ENCODE measurements around the gene HOXD13.

The HOXD13 gene

DNA sequence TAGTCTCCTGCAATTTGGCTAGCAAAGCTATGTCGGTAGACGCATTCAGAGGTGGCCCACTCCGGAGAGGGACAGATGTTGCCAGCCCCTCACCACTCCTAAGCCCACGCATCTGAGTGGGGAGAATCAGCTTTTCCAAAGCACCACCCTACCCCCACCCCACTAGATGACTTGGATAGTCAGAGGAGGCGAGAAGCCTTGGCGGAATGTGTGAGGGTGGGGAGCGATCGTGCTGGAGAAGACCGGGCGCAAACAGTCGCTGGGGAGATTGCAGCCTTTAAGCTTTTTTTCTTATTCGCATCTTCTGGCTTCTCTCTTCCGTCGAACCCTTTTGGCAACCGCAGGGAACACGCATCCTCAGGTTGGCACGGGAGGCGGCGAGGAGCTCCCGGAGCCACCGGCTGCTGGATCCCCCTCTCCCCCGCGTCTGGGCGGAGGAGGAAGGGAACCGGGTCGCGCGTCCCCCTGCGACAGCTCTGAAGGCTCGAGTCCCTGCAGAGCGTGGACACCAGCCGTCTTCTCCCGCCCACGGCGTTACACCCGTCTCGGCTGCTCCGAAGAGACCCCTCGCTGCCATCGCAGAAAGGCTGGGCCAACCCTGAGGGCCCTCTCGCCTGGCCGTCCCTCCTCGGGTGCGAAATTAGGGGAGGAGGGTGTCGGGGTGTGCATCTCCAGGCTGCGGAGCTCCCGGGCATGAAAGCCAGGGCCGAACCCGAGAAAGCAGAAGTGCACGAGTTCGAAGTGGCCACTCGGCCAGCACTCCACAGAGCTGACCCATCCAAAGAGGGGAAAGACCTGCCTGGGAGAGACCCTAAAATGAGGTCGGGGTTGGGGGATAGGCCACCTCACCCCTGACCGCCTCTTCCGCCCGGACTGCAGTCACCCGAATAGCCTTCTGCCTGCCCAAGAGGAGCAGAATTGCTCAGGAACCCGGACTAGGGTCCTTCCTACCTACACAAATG is 20.9 kb upstream of the HOXD13 start:
- TF ChIP-seq, protein P1, sequence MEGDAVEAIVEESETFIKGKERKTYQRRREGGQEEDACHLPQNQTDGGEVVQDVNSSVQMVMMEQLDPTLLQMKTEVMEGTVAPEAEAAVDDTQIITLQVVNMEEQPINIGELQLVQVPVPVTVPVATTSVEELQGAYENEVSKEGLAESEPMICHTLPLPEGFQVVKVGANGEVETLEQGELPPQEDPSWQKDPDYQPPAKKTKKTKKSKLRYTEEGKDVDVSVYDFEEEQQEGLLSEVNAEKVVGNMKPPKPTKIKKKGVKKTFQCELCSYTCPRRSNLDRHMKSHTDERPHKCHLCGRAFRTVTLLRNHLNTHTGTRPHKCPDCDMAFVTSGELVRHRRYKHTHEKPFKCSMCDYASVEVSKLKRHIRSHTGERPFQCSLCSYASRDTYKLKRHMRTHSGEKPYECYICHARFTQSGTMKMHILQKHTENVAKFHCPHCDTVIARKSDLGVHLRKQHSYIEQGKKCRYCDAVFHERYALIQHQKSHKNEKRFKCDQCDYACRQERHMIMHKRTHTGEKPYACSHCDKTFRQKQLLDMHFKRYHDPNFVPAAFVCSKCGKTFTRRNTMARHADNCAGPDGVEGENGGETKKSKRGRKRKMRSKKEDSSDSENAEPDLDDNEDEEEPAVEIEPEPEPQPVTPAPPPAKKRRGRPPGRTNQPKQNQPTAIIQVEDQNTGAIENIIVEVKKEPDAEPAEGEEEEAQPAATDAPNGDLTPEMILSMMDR (IDR thresholded peaks at IDR 0.05; ENCODE audit: control insufficient read depth, insufficient read depth, low read depth, low read length, missing control alignments) = no peak
- no peak overlapping the region for H3K4me3 ChIP-seq (ENCODE audit: control insufficient read depth, low read depth, low read length)
- no peak for DNase-seq (ENCODE audit: low read depth)

DNA sequence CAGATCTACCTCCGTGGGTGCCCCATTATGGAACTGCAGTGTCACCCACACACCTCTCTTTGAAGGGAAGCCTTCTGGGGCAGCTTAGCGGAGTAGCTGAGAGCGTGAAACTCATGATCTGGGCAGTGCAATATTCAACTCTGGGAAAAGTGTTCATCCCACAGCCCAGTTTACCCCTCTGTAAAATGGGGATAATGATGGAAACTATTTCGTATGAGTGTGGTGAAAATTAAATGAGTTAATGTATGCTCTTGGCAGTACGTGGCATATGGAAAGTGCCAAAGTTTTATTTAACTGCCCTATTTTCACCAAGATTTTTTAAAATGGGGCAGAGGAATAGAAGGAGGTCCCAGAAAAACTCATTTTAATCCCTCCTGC is 20.2 kb upstream of the HOXD13 start:
- TF ChIP-seq, protein P1 (IDR thresholded peaks at IDR 0.05; ENCODE audit: control insufficient read depth, insufficient read depth, low read depth, low read length, missing control alignments) = no peak
- no peak overlapping the region for H3K4me3 ChIP-seq (ENCODE audit: control insufficient read depth, low read depth, low read length)
- no peak for DNase-seq (ENCODE audit: low read depth)

DNA sequence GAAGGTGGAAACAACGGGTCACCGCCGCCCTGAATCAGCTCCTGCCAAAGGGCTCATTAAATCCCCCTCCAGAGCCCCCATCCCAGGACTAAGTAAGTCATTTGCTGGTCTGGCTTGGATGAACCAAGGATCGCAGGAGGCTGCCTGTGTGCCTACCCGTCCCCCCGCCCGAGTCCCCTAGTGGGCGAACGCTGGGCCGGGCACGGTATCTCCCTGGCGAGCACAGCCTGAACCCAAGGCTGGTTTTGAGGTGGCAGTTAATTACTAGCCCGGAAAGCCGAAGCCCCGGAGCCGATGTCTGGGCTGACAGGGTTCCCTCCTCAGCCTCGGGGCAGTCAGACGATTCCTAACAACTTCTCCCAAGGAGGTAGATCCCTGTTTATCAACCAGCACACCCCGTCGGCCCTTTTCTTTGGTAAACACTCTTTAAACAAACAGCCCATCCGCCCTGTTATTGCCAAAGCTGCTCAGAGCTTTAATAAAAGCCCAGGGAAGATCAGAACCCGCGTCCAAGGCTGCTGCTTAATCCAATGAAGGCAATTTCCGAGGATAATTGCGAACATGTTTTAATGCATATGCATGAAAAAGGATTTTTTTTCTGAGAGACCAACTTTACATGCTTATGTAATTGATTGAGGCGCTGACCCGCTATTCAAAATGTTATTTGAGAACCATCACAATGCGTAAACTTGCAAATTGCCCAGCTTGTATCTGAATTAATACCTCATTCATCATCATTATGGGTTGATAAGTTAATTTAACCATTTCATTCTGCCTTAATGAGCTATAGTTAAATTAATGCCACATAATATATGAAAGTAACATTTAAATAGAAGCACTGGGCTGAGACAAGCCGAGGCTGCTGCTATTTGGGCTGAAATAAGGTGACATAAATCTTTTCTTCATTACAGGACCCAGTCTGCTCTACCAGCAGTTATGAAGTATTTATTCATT is 19.3 kb upstream of the HOXD13 start:
- no peak overlapping the region for H3K4me3 ChIP-seq (ENCODE audit: control insufficient read depth, low read depth, low read length)
- TF ChIP-seq, protein P1 (IDR thresholded peaks at IDR 0.05; ENCODE audit: control insufficient read depth, insufficient read depth, low read depth, low read length, missing control alignments) = no peak
- no peak for DNase-seq (ENCODE audit: low read depth)

DNA sequence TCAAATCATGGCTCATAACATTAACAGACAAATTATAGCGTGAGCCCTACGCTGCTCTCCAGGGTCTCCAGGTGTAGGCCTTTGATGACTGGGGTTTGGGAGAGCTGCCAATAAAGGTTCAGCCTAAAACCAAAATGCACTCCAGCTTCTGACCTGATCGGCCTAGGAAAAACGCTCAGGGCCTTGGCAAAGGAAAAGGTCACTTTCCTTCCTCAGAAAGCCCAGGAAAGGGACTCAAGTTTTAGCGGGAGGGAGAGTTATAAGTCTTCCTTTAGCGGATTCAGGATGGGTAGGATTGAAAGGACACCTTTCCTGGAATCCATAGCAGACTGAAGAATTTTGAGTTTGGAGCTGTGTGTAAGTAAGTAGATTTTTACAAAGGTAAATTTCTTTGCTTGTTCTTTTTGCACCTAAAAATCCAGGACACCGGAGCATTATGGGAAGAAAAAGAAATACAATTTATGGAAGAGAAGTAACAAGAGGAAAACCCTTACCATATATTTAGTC is 17.5 kb upstream of the HOXD13 start:
- no peak overlapping the region for H3K4me3 ChIP-seq (ENCODE audit: control insufficient read depth, low read depth, low read length)
- TF ChIP-seq, protein P1 (IDR thresholded peaks at IDR 0.05; ENCODE audit: control insufficient read depth, insufficient read depth, low read depth, low read length, missing control alignments) = no peak
- no peak for DNase-seq (ENCODE audit: low read depth)

DNA sequence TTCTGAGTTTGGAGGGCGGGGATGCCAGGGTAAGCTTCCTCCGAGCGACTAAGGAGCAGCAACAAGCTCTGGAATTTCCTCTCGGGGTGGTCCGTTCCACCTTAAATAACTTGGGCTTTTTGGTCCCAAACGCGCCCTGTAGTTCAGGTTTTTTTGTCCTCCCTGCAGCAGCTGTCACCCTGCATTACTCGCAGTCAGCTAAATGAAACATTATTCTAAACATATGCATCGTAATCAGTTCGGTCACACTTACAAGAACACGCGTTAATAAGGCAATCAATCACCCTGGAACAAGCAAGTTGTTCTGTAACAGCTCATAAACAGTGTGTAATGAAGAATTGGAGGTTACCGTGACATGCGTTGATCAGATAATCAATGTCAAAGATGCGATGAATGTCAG is 17.0 kb upstream of the HOXD13 start:
- H3K4me3 ChIP-seq (ENCODE audit: control insufficient read depth, low read depth, low read length) = no peak overlapping the region
- TF ChIP-seq, protein P1 (IDR thresholded peaks at IDR 0.05; ENCODE audit: control insufficient read depth, insufficient read depth, low read depth, low read length, missing control alignments) = no peak
- no peak for DNase-seq (ENCODE audit: low read depth)

DNA sequence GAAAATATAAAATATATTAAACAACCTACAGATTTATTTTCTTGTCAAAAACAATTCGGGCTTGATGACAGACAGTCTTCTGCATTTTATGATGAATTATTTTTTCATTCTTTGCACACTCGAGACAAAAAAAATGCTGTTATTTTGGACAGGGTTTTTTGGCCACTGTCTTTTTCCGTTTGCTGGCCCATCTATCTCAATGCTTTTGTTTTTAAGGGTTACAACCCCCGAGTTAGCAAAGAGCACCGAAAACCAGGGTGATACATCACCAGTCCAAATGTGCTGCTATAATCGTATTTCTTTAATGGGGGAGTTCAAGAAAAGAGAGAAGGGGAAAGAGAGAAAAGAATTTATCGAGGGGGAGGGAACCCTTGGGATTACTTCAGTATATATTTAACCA is 16.5 kb upstream of the HOXD13 start:
- TF ChIP-seq, protein P1 (IDR thresholded peaks at IDR 0.05; ENCODE audit: control insufficient read depth, insufficient read depth, low read depth, low read length, missing control alignments) = no peak
- DNase-seq (ENCODE audit: low read depth) = no peak
- no peak overlapping the region for H3K4me3 ChIP-seq (ENCODE audit: control insufficient read depth, low read depth, low read length)

Measured in AG09309 (cell line).